GM21526 (cell line): Measurements from ENCODE around the gene SUFU.

ENCODE experiments used
- ATAC-seq: cut with Tn5 transposase; IDR thresholded peaks from one replicate; pipeline ENCODE4 v1.9.1; 2021; ENCODE audit warnings: moderate library complexity; ENCODE audit not compliant: unreplicated experiment, low FRiP score

Gene SUFU

GRCh38 chr10:102681696-102682095 is 177.9 kb downstream of the SUFU start:
- ATAC-seq: no peak

- ATAC-seq: no peak
Measured at GRCh38 chr10:102682416-102682815, 178.6 kb downstream of the SUFU start.

GRCh38 chr10:102682981-102683380 is 179.2 kb downstream of the SUFU start:
- no peak for ATAC-seq
